Activated CD8-positive, alpha-beta memory T cell treated with anti-CD3 and anti-CD28 coated beads for 24 hours (primary cell): ENCODE measurements around the gene RNF112.
"Not testable (repeated sequence)": the region's sequence is repeated elsewhere in the genome, so short reads cannot be mapped to it uniquely, and the experiment has no call there.

Experiments
- DNase-seq: peaks from one replicate; pipeline ENCODE4 v3.0.0-alpha.2; 2020

The RNF112 gene

DNA sequence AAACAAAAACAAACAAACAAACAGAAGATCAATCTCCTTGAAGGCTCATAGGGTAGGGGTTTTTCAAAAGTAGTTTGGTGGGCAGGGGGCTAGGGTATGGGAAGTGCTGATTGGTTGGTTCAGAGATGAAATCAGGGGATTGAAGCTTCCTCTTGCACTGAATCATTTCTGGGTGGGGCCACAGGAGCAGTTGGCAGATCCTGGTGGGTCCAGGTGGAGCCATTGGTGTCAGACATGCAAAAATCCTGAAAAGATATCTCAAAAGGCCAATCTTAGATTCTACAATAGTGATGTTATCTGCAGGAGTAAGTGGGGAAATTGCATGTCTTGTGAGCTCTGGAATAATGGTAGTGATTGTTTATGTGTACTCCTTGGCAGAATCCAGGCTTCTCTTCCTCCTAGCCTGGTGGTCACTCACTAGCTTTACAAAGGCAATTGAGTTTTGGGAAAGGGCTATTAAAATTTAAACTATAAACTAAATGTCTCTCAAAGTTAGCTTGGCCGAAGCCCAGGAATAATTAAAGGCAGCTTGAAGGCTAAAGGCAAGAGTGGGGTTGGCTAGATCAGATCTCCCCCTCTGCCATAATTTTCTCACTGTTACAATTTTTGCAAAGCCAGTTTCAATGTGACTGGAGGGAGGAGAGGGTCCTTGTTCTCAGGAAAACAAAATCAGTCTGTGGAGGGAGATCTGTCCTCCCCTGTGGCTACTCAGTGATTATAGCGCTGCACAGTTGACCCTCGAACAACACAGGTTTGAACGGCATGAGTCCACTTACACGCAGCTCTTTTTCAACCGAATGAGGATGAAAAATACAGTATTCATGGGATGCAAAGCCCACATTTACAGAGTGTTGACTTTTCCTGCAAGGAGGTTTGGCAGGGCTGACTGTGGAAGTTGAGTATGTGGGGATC lies 45.2 kb downstream of the RNF112 start:
- DNase-seq: peak; percentile 30

DNA sequence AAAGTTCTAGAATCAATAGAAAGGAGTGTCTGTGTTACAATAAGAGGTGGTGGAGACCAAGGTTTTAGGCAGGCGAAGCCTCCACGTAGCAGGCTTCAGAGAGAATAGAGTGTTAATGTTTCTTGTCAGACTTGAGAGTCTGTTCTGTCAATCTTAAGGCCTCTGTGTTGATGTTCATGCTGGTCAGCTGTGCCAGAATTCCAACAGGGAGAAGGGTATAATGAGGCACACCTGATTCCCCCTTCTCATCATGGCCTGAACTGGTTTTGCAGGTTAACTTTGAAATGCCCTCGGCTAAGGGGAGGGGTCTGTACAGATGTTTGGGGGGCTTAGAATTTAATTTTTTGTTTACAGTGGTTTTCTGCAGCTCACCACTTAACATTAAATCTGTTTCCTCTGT lies 46.0 kb downstream of the RNF112 start:
- peak; percentile 41 for DNase-seq

DNA sequence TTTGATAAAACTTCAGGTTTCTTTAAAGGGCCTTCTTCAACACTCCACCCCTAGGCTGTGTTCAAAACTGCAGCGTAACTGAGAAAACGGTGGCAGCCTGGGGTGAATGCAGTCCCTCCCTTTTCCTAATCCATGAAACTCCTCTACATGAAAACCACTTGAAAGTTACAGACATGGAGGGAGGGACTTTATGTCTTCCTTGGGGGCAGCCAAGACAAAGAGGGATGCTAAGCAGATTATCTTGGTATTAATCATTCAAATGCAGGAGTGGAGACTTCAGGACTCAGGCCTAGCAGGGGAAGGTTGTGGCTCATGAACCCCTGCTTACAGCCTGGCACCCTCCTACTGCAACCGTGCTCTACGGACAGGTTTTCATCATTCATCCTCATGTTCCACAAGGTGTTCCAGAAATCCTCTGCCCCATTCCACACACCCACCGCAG lies 46.8 kb downstream of the RNF112 start:
- peak; percentile 32 for DNase-seq

DNA sequence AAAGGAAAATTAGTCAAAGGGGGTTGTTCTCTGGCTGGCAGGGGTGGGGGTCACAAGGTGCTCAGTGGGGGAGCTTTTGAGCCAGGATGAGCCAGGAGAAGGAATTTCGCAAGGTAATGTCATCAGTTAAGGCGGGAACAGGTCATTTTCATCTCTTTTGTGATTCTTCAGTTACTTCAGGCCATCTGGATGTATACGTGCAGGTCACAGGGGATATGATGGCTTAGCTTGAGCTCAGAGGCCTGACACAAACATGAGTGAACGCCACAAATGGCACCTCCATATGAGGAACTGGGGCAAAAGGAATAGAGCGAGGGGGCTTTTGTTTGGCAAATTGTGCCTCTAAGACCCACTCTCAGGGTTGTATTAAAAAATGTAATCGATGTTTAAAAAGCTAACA lies 47.4 kb downstream of the RNF112 start:
- DNase-seq: not testable (repeated sequence)

DNA sequence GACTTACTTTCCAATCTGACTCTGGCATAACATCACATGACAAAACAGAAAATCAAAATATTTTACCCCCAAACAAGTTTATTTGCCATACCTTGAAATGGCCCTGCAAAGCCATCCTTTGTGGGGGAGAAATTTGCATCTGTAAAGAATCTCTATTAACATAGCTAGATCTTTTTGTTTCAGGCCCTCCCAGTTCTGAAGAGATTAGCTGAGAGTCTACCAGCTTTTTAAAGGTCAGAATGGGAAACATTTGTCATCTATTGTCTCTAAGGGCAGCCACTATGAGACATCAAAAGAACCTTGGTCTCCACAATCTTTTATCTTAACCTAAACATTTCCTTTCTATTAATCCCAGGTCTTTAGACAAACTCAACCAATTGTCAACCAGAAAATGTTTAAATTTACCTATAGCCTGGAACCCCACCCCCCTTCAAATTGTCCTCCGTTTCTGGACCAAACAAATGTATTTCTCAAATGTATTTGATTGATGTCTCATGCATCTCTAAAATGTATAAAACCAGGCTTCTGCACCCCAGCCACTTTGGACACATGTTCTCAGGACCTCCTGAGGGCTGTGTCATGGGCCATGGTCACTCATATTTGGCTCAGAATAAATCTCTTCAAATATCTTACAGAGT lies 48.1 kb downstream of the RNF112 start:
- DNase-seq: peak; percentile 33

DNA sequence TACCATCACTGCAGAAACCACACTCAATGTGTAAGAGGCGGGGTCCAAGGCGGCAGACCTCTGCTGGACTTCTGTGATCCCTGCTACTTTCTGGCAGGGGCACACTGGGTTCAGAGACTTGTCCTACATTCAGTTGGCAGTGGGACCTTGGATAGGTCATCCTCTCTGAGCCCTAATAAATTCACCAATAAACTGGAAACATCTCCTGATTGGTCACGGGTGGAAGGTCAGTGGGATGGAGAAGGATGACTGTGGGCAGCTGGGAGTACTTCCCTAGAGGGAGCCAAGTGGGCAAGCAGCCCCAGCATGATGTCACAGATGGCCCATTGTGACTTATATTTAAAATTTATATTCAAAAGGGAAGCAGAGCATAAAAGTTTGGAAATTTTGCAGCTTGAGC lies 49.7 kb downstream of the RNF112 start:
- DNase-seq: peak; percentile 9

DNA sequence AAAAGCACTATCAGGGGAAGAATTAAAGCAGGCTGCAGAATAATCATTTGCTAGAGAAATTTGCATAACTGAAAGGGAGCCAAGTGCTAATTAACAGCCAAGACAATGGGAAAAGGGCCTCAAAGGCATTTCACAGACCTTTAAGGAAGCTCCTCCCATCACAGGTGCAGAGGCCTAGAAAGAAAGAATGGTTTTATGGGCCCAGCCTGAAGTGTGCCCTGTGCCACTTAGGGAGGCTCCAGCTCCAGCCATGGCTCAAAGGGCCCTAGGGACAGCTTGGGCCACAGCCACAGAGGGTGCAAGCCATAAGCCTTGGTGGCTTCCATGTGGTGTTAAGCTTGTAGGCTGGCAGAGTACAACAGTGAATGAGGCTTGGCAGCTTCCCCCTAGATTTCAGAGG lies 50.1 kb downstream of the RNF112 start:
- DNase-seq: peak; percentile 44

DNA sequence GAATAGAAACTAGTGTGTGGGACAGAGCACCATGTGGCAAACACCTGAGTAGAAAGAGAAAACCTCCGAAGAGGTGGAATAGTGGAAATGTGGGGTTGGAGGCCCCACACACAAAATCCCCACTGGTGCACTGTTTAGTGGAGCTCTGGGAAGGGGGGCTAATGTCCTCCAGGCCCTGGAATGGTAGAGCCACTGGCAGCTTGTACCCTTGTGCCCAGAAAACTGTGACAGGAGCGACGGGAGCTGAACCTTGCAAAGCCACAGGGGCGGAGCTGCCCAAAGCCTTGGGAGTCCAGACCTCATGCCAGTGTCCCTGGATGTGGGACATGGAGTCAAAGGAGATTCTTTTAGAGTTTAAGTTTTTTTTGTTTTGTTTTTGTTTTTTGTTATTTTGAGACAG lies 50.6 kb downstream of the RNF112 start:
- DNase-seq: peak; percentile 40

DNA sequence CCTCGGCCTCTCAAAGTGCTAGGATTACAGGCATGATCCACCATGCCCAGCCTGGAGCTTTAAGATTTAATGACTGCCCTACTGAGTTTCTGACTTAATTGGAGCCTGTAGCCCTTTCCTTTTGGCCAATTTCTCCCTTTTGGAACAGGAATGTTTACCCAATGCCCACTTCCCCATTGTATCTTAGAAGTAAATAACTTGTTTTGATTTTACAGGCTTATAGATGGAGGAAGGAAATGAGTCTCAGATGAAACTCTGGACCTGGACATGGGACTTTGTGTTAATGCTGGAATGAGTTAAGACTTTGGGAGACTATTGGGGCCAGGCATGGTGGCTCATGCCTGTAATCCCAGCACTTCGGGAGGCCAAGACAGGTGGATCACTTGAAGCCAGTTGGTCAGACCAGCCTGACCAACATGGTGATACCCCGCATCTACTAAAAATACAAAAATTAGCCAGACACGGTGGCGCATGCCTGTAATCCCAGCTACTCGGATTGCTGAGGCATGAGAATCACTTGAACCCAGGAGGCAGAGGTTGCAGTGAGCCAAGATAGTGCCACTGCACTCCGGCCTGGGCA lies 51.5 kb downstream of the RNF112 start:
- DNase-seq: peak; percentile 53

DNA sequence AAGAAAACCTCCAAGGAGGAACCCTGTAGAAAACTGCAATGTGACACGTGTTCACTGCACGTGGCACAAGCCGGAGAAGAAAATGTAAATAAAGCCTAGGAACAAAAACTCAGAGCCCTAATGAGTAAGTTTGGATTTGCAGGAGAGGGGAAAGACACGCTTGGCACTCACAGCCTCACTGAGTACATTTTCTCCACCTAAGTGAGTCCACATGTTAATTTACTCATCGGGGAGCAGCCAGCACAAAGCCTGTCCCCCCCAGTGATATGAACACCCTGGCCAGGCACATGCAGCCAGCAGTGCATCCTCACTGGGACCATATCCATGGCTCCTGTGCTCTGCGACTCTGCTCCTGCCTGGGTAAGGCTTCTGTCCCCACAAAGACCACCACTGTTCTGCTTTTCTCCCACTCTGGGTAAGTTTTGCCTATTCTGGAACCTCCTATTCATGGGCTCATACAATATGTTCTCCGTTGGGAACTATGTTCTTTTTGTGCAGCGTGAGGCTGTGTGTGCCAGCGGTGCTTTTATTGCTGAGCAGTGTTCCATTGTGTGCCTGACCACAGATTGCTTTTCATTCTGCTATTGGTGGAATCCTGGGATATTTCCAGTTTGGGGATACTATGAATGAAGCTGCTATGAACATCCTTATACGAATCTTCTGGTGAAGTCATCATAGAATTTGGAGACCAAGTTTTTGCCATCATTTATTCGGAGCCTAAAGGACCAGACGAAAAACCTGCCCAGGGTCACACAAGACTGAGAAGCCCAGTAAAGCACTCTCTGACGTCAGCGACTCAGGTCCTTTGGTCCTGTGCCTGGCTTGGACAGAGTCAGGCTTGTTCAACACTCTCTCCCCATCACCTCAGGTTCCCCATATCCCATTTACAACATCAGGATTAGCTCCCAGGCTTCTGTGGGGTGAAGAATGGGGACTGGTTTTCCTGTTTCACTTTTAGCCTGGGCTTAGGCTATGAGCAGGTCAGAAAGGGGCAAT lies 53.3 kb downstream of the RNF112 start:
- no peak for DNase-seq
